Suppressor macrophage treated with lipopolysaccharide for 1 hour (primary cell): ENCODE measurements around the gene PRKCA.
A peak's percentile ranks its signal among the peaks of the same experiment; 100 is the strongest.
"Not testable (repeated sequence)": the region's sequence is repeated elsewhere in the genome, so short reads cannot be mapped to it uniquely, and the experiment has no call there.

Source experiments
- DNase-seq, 3 donors: peaks; one replicate each; pipeline ENCODE4 v3.0.0-alpha.2; 2020 to 2022

The PRKCA gene

DNA sequence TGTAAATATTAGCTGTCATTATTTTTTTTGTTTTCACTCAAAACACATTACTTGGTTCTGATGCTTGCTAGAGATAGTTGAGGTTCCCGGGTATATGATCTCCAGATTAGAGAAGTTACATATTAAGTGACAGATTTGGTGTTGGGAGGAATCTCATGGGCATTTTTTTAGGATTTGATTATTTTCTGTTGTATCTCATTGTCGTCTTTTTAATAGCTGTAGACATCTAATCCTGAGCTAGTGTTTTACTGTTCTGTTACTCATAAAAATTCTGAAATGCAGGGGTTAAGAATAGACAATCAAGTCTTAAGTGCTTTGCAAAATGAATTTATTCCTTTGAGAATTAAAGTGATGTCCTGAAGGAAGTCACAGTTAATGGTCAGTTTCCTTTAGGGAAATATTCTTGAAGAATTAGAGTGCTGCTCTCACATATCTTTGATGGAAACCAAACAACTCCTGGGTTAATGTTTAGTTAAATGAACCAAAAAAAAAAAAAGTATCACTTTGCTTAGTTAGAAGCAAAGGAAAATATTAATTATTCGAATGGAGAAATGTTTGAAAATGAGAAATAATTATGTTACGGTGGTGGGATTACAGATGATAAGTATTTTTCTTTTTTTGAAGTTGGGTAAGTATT lies 280.8 kb downstream of the PRKCA start:
- no peak for DNase-seq

DNA sequence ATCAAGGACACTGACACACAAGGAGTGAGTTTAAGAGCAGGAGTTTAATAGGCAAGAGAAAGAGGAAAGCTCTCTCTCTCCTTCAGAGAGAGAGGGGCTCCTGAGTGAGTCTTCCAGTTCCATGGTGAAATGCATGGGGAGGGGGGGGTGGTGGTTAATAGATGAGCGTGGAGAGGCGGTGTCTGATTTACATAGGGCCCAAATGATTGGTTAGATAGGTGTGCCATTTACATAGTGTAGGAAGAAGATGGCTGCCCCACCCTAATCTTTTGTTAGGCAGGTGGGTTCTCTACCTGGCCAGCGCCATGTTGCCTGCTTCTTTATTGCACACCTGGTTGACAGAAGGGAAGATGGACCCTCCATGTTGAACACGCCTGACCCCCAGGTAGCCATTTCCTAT lies 282.5 kb downstream of the PRKCA start:
- DNase-seq = no peak

DNA sequence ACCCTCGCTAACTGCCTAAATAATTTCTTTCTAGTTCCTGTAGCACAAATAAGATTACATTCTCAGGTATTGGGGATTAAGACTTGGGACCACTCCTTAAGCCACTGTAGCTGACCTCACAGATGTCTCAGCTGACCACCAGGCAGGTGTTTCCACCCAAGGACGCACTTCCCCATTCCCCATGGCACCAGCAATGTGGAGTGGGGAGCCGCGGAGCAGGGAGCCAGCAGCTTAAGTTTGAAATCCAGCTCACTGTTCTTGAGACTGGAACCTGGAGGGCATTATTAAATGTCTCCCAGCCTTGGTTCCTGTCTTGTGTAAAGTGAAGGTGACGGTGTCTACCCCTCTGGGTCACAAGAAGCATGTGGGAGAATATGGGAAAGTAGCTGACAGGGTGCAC lies 283.1 kb downstream of the PRKCA start:
- DNase-seq = no peak

GRCh38 chr17:66589892-66590291 lies 287.5 kb downstream of the PRKCA start:
- no peak for DNase-seq

DNA sequence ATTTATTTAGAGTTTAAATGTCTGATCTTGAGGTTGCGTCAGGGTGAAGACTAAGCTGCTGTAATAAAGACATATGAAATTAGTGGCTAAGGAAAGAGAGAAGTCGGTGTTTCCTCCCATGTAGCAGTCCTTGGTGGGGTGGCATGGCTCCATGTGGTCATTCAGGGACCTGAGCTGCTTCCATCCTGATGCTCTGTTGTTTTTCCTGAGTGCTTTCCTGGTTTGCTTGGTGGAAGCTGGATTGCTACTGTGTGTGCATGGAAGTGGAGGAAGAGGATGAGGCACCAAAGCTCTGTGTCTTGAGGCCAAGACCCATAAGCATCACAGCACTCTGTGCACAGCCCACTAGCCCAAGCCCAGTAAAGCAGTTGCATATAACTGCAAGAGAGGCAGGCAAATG lies 290.7 kb downstream of the PRKCA start:
- no peak for DNase-seq

- DNase-seq = no peak
These were observed 293.5 kb downstream of the PRKCA start for GRCh38 chr17:66595893-66596292.

DNA sequence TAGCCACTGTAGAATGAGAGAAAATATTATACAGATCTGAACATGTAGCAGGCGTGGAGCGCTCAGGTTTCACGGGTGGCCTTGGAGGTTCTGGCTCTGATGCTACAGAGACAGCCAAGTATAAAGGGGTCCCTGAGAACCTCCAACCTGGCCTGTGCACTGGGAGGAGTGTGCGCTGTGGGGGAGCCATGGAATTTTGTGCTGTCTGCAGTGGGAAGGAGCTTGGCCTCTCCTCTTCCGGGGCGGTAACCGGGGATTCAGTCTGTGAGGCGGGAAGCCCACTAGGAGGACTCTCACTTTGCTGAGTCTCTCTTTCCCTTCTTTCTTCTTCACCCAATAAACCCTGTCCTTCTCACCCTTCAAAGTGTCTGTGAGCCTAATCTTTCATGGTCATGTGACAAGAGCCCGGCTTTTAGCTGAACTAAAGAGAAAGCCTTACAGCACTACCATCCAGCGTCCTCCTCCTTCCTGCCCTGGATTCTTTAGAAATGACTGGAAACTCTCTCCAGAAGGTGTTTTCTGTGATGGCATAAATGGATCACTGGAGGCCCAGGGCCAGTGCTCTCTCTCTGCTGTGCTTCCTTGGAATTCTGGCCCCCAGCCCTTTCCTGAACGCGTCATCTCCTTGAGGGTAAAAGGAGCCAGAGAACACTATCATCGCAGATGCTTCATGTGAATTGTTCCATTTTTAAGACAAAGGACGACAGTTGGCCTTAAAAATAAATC lies 300.4 kb downstream of the PRKCA start:
- no peak for DNase-seq

DNA sequence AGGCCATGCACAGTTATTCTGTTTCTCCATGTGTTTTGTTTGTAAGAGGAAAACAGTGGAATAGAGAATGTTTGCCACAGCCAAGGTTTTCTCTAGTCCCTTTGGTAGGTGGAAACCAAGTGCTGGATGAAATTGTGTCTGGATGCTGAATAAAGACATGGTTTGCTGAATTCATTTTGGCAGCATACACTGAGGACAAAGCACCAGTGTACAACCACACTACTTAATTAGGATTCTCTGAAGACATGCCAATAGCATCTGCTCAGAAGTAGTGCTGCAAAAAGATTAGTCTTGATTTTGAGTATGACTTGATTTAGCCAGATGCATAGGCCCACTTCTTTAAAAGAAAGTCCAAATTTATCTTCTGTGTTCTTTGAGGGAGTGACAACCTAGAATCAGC lies 302.0 kb downstream of the PRKCA start:
- DNase-seq = no peak

DNA sequence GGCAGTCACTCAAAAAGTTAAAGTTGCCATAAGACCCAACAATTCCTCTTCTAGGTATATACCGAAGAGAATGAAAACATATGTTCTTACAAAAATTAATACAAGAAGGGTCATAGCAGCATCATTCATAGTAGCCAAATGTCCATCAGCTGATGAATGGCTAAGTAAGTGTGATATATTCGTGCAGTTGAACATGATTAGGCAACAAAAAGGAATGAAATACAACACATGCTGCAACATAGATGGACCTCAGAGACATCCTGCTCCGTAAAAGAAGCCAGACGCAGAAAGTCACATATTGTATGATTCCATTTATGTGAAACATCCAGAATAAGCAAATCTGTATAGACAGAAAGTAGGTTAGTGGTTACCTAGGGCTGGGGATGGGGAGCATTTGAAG lies 303.1 kb downstream of the PRKCA start:
- no peak for DNase-seq

DNA sequence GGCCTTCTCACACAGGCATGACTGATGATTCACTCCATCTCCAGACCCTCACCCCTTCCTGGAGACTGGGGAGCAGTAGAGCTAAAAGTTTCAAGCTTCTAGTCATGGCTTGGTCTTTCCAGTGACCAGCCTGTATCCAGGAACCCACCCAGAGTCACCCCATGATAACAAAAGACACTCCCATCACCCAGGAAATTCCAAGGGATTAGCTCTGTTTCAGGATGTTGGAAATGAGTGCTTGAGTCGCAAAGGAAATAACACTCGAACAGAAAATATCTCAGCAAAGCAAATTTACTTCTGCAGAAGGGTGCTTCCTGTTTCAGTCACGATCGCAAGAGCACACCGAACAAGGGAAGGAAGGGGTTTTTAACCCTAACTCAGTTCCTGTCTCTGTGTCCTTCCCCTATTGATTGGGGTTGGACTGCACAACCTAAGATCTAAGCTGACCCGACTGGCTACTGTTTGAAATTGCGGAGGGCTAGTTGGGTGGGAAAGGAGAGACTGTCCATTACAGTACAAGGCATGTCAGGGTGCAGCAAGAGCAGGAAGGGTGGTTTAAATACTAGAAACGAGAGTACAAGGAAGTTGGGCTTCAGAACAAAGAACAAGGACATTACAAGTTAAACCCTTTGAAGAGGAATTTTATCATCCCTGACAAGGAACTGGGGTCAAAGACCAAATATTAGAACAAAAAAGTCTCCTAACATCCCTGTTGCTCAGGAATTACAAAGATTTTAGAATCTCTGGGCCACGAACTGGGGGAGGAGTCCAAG lies 308.1 kb downstream of the PRKCA start:
- peak in 2 of 3 donors; percentile 37 to 53 for DNase-seq

- DNase-seq = no peak
These were observed 309.0 kb downstream of the PRKCA start for GRCh38 chr17:66611397-66611796.

- DNase-seq = no peak
These were observed 310.6 kb downstream of the PRKCA start for GRCh38 chr17:66612993-66613392.

GRCh38 chr17:66614469-66614868 lies 312.1 kb downstream of the PRKCA start:
- no peak for DNase-seq

- DNase-seq = no peak
These were observed 316.8 kb downstream of the PRKCA start for GRCh38 chr17:66619206-66619605.

DNA sequence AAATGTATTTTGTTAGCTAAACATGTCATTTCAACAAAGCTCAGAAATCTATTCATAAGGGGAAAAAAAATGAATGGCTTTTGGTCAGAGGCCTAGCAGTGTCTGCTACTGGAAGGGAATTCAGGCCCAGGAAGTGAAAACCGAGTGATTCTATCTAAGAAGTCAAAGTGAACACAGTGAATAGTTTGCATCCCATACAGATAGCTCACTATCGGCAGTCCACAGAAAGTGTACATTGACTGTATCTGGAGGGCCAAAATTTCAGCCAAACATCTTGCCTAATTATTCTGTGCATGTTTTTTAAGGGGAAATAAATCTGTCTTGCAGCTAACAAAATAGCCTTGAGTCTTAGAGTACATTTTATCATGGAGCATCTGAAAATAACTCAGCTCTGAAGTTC lies 318.1 kb downstream of the PRKCA start:
- DNase-seq = no peak

GRCh38 chr17:66624630-66625029 lies 322.2 kb downstream of the PRKCA start:
- not testable (repeated sequence) for DNase-seq

- DNase-seq = peak in 2 of 3 donors; percentile 36 to 44
These were observed 322.9 kb downstream of the PRKCA start for GRCh38 chr17:66625311-66625767.

DNA sequence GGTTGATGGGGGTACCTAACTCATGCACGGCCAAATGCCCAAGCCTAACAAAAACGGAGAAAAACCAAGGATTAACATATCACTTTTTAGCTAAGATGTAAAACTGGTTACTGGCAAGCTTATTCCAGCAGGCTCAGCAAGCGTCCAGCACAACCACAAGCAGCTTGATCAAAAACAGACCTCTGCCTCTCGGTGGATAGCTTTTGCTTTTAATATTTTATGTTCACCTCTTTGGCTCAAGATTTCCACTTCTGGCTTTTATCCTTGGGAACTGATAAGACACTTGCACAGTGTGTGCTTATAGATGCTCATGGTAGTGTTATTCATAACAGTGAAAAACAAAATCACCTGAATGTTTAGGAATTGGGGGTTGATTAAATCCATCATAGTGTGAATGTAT lies 325.6 kb downstream of the PRKCA start:
- DNase-seq = no peak

DNA sequence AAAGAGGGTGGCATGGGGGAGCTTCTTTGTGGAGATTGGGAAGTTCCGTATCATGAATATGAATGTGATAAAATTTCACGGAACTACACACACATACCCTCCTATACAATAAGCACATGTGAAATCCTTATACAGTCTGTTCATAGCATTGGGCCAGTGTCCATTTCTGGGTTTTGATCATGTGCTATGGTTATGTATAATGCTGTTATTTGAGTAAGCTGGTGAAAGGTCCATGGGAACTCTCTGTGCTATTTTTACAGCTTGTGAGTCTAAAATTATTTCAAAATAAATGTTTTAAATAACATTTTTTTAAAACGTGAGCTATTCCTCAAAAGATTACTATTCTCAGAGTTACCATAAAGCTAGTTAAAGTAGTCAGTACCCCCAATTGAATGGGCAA lies 327.3 kb downstream of the PRKCA start:
- no peak for DNase-seq

GRCh38 chr17:66630379-66630778 lies 328.0 kb downstream of the PRKCA start:
- DNase-seq = no peak

- no peak for DNase-seq
These were observed 328.5 kb downstream of the PRKCA start for GRCh38 chr17:66630828-66631472.

- no peak for DNase-seq
These were observed 330.3 kb downstream of the PRKCA start for GRCh38 chr17:66632731-66633130.

GRCh38 chr17:66633317-66633965 lies 331.0 kb downstream of the PRKCA start:
- peak; percentile 86 to 97 (median 92) for DNase-seq
